ENCODE measurements around the gene WDR33.

DNA sequence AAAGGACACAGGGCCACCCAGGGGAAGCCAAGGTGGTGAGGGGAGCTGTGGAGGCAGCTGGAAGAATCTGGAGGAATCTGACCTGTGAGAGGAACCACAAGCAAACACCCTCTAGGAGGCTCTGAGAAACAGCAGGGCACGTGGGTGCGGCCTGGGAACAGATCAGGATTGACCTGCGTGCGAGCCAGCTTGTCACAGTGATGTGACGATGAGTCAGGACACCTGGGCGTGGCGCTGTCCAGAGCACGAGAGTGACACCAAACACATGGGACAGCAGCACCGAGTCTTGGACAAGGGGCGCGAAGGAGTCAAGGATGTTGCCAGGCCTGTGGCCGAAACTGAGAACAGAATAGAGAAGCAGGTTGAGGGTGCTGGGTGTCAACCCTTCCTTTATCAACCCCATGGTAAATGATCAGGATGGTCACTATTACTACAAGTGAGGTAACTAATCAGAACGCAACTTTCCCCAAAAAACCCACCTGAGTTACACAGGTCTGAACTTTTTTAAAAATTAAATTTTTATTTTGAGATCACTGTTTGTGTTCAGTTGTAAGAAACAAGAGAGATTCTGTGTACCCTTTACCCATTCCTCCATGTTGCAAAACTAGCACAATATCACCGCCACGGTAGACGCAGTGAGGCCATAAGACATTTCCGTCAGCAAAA is 110.3 kb downstream of the WDR33 start:
- no peak for TF ChIP-seq ZNF10 (tag by site-specific recombination; IDR thresholded peaks at IDR 0.05)
- TF ChIP-seq, protein P1, sequence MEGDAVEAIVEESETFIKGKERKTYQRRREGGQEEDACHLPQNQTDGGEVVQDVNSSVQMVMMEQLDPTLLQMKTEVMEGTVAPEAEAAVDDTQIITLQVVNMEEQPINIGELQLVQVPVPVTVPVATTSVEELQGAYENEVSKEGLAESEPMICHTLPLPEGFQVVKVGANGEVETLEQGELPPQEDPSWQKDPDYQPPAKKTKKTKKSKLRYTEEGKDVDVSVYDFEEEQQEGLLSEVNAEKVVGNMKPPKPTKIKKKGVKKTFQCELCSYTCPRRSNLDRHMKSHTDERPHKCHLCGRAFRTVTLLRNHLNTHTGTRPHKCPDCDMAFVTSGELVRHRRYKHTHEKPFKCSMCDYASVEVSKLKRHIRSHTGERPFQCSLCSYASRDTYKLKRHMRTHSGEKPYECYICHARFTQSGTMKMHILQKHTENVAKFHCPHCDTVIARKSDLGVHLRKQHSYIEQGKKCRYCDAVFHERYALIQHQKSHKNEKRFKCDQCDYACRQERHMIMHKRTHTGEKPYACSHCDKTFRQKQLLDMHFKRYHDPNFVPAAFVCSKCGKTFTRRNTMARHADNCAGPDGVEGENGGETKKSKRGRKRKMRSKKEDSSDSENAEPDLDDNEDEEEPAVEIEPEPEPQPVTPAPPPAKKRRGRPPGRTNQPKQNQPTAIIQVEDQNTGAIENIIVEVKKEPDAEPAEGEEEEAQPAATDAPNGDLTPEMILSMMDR (tag by site-specific recombination; IDR thresholded peaks at IDR 0.05), result 0 out of 2 replicates have a peak, but pooled peaks have one; percentile 18
- TF ChIP-seq ZBTB7A (tag by site-specific recombination; IDR thresholded peaks at IDR 0.05; ENCODE audit: low read depth), result no peak
- TF ChIP-seq ZNF239 (tag by site-specific recombination; IDR thresholded peaks at IDR 0.05), result no peak
- TF ChIP-seq YY2 (tag by site-specific recombination; IDR thresholded peaks at IDR 0.05), result no peak
- no peak for TF ChIP-seq ZSCAN16 (tag by site-specific recombination; IDR thresholded peaks at IDR 0.05)
- no peak for TF ChIP-seq ZNF623 (tag by site-specific recombination; IDR thresholded peaks at IDR 0.05)
- no peak for TF ChIP-seq KLF10 (tag by site-specific recombination; IDR thresholded peaks at IDR 0.05)
- no peak for TF ChIP-seq REPIN1 (tag by site-specific recombination; IDR thresholded peaks at IDR 0.05; ENCODE audit: low read depth)
- TF ChIP-seq ZNF76 (tag by site-specific recombination; IDR thresholded peaks at IDR 0.05; ENCODE audit: borderline replicate concordance, low read depth), result no peak

Measured in HEK293 (cell line).